Measurements from ENCODE around the gene EIF3I. TPM values are rescaled to one million over a fixed set of nuclear protein-coding genes. Genes with fewer than 3 reads are reported as not detected.
A peak's percentile ranks its signal among the peaks of the same experiment; 100 is the strongest.

The EIF3I gene
- total RNA-seq, 1 experiment from 2014 or later = 222 TPM

DNA sequence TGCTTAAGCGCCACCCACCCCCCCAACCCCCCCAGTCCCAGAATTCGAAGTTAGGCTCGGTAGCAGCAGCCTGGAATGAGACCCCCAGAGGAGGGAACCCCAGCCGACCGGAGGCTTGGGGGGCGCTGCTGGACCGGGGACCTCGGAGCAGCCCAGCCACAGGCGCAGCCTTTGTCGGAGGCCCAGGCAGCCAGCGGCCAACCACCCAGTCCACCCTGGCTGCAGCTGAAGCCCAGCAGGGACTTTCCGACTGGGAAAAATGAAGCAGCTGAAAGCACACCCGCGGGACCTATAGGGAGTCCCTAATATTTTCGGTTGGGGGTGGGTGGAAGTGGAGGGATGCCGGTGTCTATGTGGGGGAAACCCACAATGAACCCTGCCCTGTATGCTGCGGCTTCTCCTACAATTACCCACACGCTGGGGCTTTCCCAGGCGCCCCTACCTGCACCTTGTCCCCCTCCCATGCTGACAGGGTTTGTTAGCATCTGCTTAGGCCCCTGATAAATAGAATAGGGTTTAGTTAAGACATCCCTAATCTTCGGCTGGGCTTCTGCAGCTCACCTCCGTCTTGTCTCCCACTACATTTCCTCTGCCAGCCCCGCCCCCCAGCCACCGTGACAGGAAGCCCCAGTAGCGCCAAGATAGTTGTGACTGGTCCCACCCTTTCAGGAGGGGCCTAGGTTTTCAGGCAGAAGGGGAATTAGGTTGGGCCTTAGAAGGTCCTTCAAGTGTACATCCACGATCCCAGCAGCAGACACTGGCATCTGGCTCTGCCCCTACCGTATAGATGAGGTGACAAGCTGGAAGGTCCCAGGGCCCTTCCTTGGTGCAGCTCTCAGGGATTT lies 21.0 kb upstream of the EIF3I start:
- Histone ChIP-seq H3K4me1 (ENCODE audit: insufficient read depth, low read length) (peaks cover 2% of the 10 kb centered on the region; the same call in 1 of the 2 replicates), H3K9ac (ENCODE audit: extremely low read depth, insufficient read length, low read length) (no peak overlapping the region)

More for the DNA sequence above, 21.0 kb upstream of the EIF3I start:
- H2AK5ac ChIP-seq (ENCODE audit: insufficient read length, low read length) = no peak overlapping the region
- no peaks in the 10 kb centered on the region; the same call in 1 of the 2 replicates for H3K27me3 ChIP-seq (ENCODE audit: insufficient read depth, low read length)
- no peaks in the 10 kb centered on the region for H3K79me1 ChIP-seq (ENCODE audit: insufficient read depth, low read depth, low read length, poor library complexity, severe bottlenecking)
- no peak overlapping the region for H2AFZ ChIP-seq (ENCODE audit: low read length)
- no peak overlapping the region for H4K91ac ChIP-seq (ENCODE audit: insufficient read length, low read depth, low read length)
- H3K18ac ChIP-seq (ENCODE audit: insufficient read length, low read depth, low read length) = no peak overlapping the region
- H3K23ac ChIP-seq (ENCODE audit: insufficient read length, low read depth, low read length) = no peak overlapping the region
- Mint-ChIP-seq H3K4me1 (peaks cover 43 to 45% of the 10 kb centered on the region in 2 experiments), H3K9me3 (no peaks in the 10 kb centered on the region), H3K27me3 (ENCODE audit: low read depth) (peaks cover 12% of the 10 kb centered on the region), H3K27ac (peak overlapping the region in 1 of 3 experiments; percentile 71; a peak in 2 of 7 replicates), H3K36me3 (ENCODE audit: insufficient read depth in 1 of 3, low read depth in 3 of 3) (peaks cover 6 to 25% (median 19%) of the 10 kb centered on the region in 3 experiments; a peak in 6 of 7 replicates), H3K4me3 (peak overlapping the region; percentile 69 to 81)
- H3K14ac ChIP-seq (ENCODE audit: insufficient read depth, low read length) = no peak overlapping the region
- no peak overlapping the region for H3T11ph ChIP-seq (ENCODE audit: low read length)
- H2BK5ac ChIP-seq (ENCODE audit: insufficient read length, low read length) = no peak overlapping the region
- no peak overlapping the region for H2BK20ac ChIP-seq (ENCODE audit: low read depth, low read length, poor library complexity, severe bottlenecking)
- no CpG with 5 or more reads among the region's 26 CpGs for WGBS (ENCODE audit: extremely low coverage, insufficient read length, low lambda C conversion rate)
- TF ChIP-seq, protein P1, sequence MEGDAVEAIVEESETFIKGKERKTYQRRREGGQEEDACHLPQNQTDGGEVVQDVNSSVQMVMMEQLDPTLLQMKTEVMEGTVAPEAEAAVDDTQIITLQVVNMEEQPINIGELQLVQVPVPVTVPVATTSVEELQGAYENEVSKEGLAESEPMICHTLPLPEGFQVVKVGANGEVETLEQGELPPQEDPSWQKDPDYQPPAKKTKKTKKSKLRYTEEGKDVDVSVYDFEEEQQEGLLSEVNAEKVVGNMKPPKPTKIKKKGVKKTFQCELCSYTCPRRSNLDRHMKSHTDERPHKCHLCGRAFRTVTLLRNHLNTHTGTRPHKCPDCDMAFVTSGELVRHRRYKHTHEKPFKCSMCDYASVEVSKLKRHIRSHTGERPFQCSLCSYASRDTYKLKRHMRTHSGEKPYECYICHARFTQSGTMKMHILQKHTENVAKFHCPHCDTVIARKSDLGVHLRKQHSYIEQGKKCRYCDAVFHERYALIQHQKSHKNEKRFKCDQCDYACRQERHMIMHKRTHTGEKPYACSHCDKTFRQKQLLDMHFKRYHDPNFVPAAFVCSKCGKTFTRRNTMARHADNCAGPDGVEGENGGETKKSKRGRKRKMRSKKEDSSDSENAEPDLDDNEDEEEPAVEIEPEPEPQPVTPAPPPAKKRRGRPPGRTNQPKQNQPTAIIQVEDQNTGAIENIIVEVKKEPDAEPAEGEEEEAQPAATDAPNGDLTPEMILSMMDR (conservative IDR thresholded peaks at IDR 0.05) = no peak
- no peak overlapping the region for H4K5ac ChIP-seq (ENCODE audit: insufficient read length, low read depth, low read length)
- no peak overlapping the region for H2BK15ac ChIP-seq (ENCODE audit: low read depth, low read length)
- H3K56ac ChIP-seq (ENCODE audit: insufficient read length, low read depth, low read length) = no peak overlapping the region
- no peak overlapping the region for H2BK12ac ChIP-seq (ENCODE audit: insufficient read length, low read depth, low read length)
- H2BK120ac ChIP-seq (ENCODE audit: low read depth, low read length, poor library complexity, severe bottlenecking) = no peak overlapping the region
- no peaks in the 10 kb centered on the region for H3K9me3 ChIP-seq (ENCODE audit: control insufficient read depth, low read depth, low read length)
- no peaks in the 10 kb centered on the region for H3K79me2 ChIP-seq (ENCODE audit: insufficient read depth, low read length)
- peak; percentile 78 for DNase-seq
- H4K20me1 ChIP-seq (ENCODE audit: control insufficient read depth, insufficient read depth, insufficient read length) = no peaks in the 10 kb centered on the region
- H3K4ac ChIP-seq (ENCODE audit: low read depth, low read length) = no peak overlapping the region
- H3K4me2 ChIP-seq (ENCODE audit: insufficient read depth, insufficient read length, low read length) = peak overlapping the region; percentile 56
- H3K27ac ChIP-seq (ENCODE audit: insufficient read length, low read depth, low read length) = no peak overlapping the region
- no peak overlapping the region for H4K8ac ChIP-seq (replicated peaks; ENCODE audit: insufficient read length, low read depth, low read length)
- H3K23me2 ChIP-seq (ENCODE audit: insufficient read length, low read depth, low read length, poor library complexity, severe bottlenecking) = peaks cover 13% of the 10 kb centered on the region

All from H9 (cell line).